ENCODE measurements around the gene LMBR1. TPM values are rescaled to one million over a fixed set of nuclear protein-coding genes. Genes with fewer than 3 reads are reported as not detected.
"Not testable (repeated sequence)": the region's sequence is repeated elsewhere in the genome, so short reads cannot be mapped to it uniquely, and the experiment has no call there.

LMBR1 gene
- total RNA-seq, 1 experiment from 2014 or later = 82.6 TPM

DNA sequence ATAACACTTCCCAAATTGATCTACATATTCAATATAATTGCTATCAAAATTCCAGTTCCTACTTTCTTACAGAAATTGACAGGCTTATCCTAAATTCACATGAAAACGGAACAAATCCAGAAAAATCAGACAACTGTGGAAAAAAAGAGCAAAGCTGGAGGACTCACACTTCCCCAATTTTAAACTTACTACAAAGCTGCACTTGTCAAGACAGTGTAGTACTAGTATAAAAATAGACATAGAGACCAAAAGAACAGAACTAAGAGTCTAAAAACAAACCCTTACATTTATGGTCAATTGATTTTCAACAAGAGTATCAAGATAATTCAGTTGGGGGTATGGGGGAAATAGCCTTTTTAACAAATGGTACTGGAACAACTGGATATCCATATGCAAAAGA is 27.5 kb downstream of the LMBR1 start:
- ChIA-PET POLR2A (no interaction called here), CTCF (no interaction called here)
- no peak for DNase-seq (ENCODE audit: low read depth, low spot score)
- intact Hi-C loops (cut with micrococcal nuclease; ENCODE audit: unreplicated experiment) = no loop called here
- no TSS peak for BruUV-seq (replicated peaks)
- no peaks in the 10 kb centered on the region for H3K27me3 ChIP-seq (ENCODE audit: control insufficient read depth, insufficient read depth, low read length)
- no peaks in the 10 kb centered on the region for H3K4me1 ChIP-seq (ENCODE audit: control insufficient read depth, insufficient read depth, low read length)
- ATAC-seq = no peak
- H3K36me3 ChIP-seq (ENCODE audit: control insufficient read depth, insufficient read depth, low read length) = no peaks in the 10 kb centered on the region
- H3K4me3 ChIP-seq (ENCODE audit: low read depth in 2 of 2, low read length in 2 of 2) = no peak overlapping the region
- peaks cover 10% of the 10 kb centered on the region; the same call in 1 of the 2 replicates for H3K9me3 ChIP-seq (ENCODE audit: control insufficient read depth, insufficient read depth, low read depth, low read length)
- TF ChIP-seq POLR2AphosphoS5 (IDR thresholded peaks at IDR 0.05; ENCODE audit: low read depth, low read length) = no peak
- TF ChIP-seq, protein P1, sequence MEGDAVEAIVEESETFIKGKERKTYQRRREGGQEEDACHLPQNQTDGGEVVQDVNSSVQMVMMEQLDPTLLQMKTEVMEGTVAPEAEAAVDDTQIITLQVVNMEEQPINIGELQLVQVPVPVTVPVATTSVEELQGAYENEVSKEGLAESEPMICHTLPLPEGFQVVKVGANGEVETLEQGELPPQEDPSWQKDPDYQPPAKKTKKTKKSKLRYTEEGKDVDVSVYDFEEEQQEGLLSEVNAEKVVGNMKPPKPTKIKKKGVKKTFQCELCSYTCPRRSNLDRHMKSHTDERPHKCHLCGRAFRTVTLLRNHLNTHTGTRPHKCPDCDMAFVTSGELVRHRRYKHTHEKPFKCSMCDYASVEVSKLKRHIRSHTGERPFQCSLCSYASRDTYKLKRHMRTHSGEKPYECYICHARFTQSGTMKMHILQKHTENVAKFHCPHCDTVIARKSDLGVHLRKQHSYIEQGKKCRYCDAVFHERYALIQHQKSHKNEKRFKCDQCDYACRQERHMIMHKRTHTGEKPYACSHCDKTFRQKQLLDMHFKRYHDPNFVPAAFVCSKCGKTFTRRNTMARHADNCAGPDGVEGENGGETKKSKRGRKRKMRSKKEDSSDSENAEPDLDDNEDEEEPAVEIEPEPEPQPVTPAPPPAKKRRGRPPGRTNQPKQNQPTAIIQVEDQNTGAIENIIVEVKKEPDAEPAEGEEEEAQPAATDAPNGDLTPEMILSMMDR (IDR thresholded peaks at IDR 0.05) = no peak
- TF ChIP-seq, protein P2, sequence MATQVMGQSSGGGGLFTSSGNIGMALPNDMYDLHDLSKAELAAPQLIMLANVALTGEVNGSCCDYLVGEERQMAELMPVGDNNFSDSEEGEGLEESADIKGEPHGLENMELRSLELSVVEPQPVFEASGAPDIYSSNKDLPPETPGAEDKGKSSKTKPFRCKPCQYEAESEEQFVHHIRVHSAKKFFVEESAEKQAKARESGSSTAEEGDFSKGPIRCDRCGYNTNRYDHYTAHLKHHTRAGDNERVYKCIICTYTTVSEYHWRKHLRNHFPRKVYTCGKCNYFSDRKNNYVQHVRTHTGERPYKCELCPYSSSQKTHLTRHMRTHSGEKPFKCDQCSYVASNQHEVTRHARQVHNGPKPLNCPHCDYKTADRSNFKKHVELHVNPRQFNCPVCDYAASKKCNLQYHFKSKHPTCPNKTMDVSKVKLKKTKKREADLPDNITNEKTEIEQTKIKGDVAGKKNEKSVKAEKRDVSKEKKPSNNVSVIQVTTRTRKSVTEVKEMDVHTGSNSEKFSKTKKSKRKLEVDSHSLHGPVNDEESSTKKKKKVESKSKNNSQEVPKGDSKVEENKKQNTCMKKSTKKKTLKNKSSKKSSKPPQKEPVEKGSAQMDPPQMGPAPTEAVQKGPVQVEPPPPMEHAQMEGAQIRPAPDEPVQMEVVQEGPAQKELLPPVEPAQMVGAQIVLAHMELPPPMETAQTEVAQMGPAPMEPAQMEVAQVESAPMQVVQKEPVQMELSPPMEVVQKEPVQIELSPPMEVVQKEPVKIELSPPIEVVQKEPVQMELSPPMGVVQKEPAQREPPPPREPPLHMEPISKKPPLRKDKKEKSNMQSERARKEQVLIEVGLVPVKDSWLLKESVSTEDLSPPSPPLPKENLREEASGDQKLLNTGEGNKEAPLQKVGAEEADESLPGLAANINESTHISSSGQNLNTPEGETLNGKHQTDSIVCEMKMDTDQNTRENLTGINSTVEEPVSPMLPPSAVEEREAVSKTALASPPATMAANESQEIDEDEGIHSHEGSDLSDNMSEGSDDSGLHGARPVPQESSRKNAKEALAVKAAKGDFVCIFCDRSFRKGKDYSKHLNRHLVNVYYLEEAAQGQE (IDR thresholded peaks at IDR 0.05; ENCODE audit: insufficient read depth in 1 of 2, low read depth in 2 of 2, low read length in 1 of 2) = no peak
- TF ChIP-seq TCF7L2 (IDR thresholded peaks at IDR 0.05; ENCODE audit: low read depth, low read length) = no peak
- no peak for TF ChIP-seq SIN3A (IDR thresholded peaks at IDR 0.05; ENCODE audit: borderline replicate concordance, insufficient read depth, low read depth, low read length)
- no peak overlapping the region for H3K27ac ChIP-seq (ENCODE audit: low read length)
- in situ Hi-C loops (cut with HindIII; ENCODE audit: low pct_unique_long_range_greater_than_20kb, low sequenced_read_pairs) = no loop called here

DNA sequence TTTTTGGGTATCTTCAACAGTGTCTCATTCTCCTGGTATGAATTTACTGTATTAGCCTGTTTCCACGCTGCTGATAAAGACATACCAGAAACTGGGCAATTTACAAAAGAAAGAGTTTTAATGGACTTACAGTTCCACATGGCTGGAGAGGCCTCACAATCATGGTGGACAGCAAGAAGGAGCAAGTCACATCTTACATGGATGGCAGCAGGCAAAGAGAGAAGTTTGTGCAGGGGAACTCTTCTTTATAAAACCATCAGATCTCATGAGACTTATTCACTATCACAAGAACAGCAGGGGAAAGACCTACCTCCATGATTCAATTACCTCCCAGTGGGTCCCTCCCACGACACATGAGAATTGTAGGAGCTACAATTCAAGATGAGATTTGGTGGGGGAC is 31.0 kb downstream of the LMBR1 start:
- in situ Hi-C loops (cut with HindIII; ENCODE audit: low pct_unique_long_range_greater_than_20kb, low sequenced_read_pairs); H3K4me3 ChIP-seq (ENCODE audit: low read depth in 2 of 2, low read length in 2 of 2); BruUV-seq (replicated peaks); H3K36me3 ChIP-seq (ENCODE audit: control insufficient read depth, insufficient read depth, low read length); CTCF ChIA-PET; ATAC-seq; H3K4me1 ChIP-seq (ENCODE audit: control insufficient read depth, insufficient read depth, low read length); intact Hi-C loops (cut with micrococcal nuclease; ENCODE audit: unreplicated experiment); H3K27ac ChIP-seq (ENCODE audit: low read length); H3K27me3 ChIP-seq (ENCODE audit: control insufficient read depth, insufficient read depth, low read length); POLR2A ChIA-PET; DNase-seq (ENCODE audit: low read depth, low spot score): not testable (repeated sequence)
- peaks cover 18% of the 10 kb centered on the region; the same call in 1 of the 2 replicates for H3K9me3 ChIP-seq (ENCODE audit: control insufficient read depth, insufficient read depth, low read depth, low read length)

DNA sequence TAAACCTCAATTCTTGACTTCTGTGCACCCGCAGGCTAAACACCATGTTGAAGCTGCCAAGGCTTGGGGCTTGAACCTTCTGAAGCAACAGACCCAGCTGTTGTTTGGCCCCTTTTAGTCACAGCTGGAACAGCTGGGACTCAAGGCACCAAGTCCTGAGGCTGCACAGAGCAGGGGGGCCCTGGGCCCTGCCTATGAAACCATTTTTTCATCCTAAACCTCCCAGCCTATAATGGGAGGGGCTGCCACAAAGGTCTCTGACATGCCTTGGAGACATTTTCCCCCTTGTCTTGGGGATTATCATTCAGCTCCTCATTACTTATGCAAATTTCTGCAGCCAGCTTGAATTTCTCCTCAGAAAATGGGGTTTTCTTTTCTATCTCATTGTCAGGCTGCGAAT is 31.8 kb downstream of the LMBR1 start:
- DNase-seq (ENCODE audit: low read depth, low spot score) (no peak), ATAC-seq (no peak)
- no peak overlapping the region for H3K4me3 ChIP-seq (ENCODE audit: low read depth in 2 of 2, low read length in 2 of 2)
- no peaks in the 10 kb centered on the region for H3K27me3 ChIP-seq (ENCODE audit: control insufficient read depth, insufficient read depth, low read length)
- ChIA-PET CTCF (no interaction called here), POLR2A (no interaction called here)
- H3K36me3 ChIP-seq (ENCODE audit: control insufficient read depth, insufficient read depth, low read length) = no peaks in the 10 kb centered on the region
- in situ Hi-C loops (cut with HindIII; ENCODE audit: low pct_unique_long_range_greater_than_20kb, low sequenced_read_pairs) (no loop called here), intact Hi-C loops (cut with micrococcal nuclease; ENCODE audit: unreplicated experiment) (no loop called here)
- peaks cover 18% of the 10 kb centered on the region; the same call in 1 of the 2 replicates for H3K9me3 ChIP-seq (ENCODE audit: control insufficient read depth, insufficient read depth, low read depth, low read length)
- BruUV-seq (replicated peaks) = no TSS peak
- TF ChIP-seq, protein P1 (IDR thresholded peaks at IDR 0.05) = no peak
- TF ChIP-seq, protein P2 (IDR thresholded peaks at IDR 0.05; ENCODE audit: insufficient read depth in 1 of 2, low read depth in 2 of 2, low read length in 1 of 2) = no peak
- TF ChIP-seq POLR2AphosphoS5 (IDR thresholded peaks at IDR 0.05; ENCODE audit: low read depth, low read length) (no peak), SIN3A (IDR thresholded peaks at IDR 0.05; ENCODE audit: borderline replicate concordance, insufficient read depth, low read depth, low read length) (no peak), TCF7L2 (IDR thresholded peaks at IDR 0.05; ENCODE audit: low read depth, low read length) (no peak)
- no peaks in the 10 kb centered on the region for H3K4me1 ChIP-seq (ENCODE audit: control insufficient read depth, insufficient read depth, low read length)
- H3K27ac ChIP-seq (ENCODE audit: low read length) = no peak overlapping the region

DNA sequence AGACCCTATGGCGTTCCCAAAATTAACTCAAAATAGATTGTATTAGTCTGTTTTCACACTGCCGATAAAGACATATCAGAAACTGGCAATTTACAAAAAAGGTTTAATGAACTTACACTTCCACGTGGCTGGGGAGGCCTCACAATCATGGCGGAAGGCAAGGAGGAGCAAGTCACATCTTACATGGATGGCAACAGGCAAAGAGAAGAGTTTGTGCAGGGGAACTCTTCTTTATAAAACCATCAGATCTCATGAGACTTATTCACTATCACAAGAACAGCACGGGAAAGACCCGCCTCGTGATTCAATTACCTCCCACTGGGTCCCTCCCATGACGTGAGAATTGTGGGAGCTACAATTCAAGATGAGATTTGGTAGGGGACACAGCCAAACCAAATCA is 32.9 kb downstream of the LMBR1 start:
- H3K27ac ChIP-seq (ENCODE audit: low read length); intact Hi-C loops (cut with micrococcal nuclease; ENCODE audit: unreplicated experiment); in situ Hi-C loops (cut with HindIII; ENCODE audit: low pct_unique_long_range_greater_than_20kb, low sequenced_read_pairs); CTCF ChIA-PET; H3K27me3 ChIP-seq (ENCODE audit: control insufficient read depth, insufficient read depth, low read length); H3K4me1 ChIP-seq (ENCODE audit: control insufficient read depth, insufficient read depth, low read length); H3K36me3 ChIP-seq (ENCODE audit: control insufficient read depth, insufficient read depth, low read length); BruUV-seq (replicated peaks); POLR2A ChIA-PET; H3K4me3 ChIP-seq (ENCODE audit: low read depth in 2 of 2, low read length in 2 of 2); ATAC-seq; DNase-seq (ENCODE audit: low read depth, low spot score): not testable (repeated sequence)
- peaks cover 24% of the 10 kb centered on the region; the same call in 1 of the 2 replicates for H3K9me3 ChIP-seq (ENCODE audit: control insufficient read depth, insufficient read depth, low read depth, low read length)
